GM06990 (cell line): ENCODE measurements around the gene MLLT3.

Experiments
- DNase-seq: peaks from one replicate; pipeline ENCODE4 v3.0.0-alpha.2; 2011; ENCODE audit not compliant: insufficient read length; ENCODE audit errors: extremely low read depth
- H3K27me3 ChIP-seq: replicated peaks from 2 replicates; pipeline ENCODE4 v1.6.0; 2011; ENCODE audit warnings: low read length; ENCODE audit not compliant: control insufficient read depth, insufficient read depth
- H3K36me3 ChIP-seq: 2 replicates; pipeline ENCODE4 v1.5.1; 2011; ENCODE audit warnings: low read length; ENCODE audit not compliant: control insufficient read depth, insufficient read depth
- H3K4me3 ChIP-seq: replicated peaks from 2 replicates; pipeline ENCODE4 v1.5.1; 2011; ENCODE audit warnings: low read depth, mild to moderate bottlenecking, control low read depth, low read length
- CTCF ChIP-seq: IDR thresholded peaks from 2 replicates; pipeline ENCODE4 v1.5.1; 2011; ENCODE audit warnings: low read length, control low read depth, mild to moderate bottlenecking, inconsistent platforms; ENCODE audit not compliant: insufficient read depth, poor library complexity, severe bottlenecking

The MLLT3 gene

DNA sequence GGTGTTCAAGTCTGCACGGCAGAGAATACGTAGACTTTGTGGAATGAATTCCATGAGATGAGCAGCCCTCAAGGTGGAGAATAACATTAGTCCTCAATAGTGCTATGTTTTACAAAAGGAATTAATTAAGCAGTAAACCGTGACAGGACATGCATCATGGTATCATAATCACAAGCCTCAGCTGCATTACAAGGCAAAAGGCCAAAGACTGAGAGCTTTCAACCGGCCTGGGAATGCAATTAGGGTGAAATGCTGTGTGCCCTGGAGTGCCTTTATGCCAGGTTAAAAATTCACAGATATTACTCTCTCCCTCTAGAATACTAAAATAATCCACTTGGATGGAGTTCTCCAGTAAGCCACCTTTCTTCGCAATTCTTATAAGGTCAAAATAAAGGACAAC, 270.6 kb downstream of the MLLT3 start:
- no peak for TF ChIP-seq CTCF
- Histone ChIP-seq H3K36me3 (peaks cover 4% of the 10 kb centered on the region), H3K4me3 (no peak overlapping the region), H3K27me3 (no peaks in the 10 kb centered on the region)
- no peak for DNase-seq

DNA sequence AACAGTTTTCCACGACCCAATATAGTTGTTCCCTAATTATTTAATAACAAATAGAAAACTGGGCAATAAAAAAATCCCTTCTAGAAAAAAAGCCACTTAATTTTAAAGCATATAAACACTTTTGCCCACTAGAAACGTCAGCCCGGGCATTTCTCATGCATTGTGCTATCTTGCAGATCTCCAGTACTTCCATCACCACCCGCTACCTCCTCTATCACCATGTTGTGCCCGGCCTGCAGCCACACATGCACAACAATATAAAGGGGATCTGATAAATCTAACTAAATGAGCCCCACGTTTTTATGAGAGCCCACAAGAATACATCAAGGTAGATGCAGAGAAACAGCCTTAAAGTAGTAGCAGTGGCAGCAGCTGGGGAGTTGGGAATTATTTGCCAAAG, 272.7 kb downstream of the MLLT3 start:
- DNase-seq: no peak
- H3K36me3 ChIP-seq: peaks cover 4% of the 10 kb centered on the region
- H3K27me3 ChIP-seq: no peaks in the 10 kb centered on the region
- H3K4me3 ChIP-seq: no peak overlapping the region
- no peak for TF ChIP-seq CTCF

GRCh38 chr9:20343325-20343724, 279.0 kb downstream of the MLLT3 start:
- Histone ChIP-seq H3K4me3 (no peak overlapping the region), H3K36me3 (no peaks in the 10 kb centered on the region; the same call in none of the 2 replicates), H3K27me3 (no peaks in the 10 kb centered on the region)
- DNase-seq: no peak
- TF ChIP-seq CTCF: no peak

DNA sequence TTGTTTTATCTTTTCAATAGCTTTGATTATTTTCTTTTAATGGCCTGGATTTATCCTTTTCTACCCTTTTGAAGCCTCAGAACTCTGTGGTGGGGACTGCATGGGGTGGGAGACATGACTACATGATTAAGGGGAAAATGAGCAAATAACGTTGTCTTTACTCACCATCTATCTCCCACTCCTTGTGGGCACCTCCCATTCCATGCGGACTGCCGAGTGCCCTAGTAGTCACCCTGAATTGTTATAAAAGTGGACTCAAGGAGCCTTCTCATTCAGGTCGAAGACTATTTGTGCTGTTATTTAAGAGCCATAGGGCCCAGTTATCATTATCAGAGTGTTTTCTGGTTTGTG, 281.8 kb downstream of the MLLT3 start:
- H3K36me3 ChIP-seq: no peaks in the 10 kb centered on the region
- H3K27me3 ChIP-seq: no peaks in the 10 kb centered on the region
- no peak overlapping the region for H3K4me3 ChIP-seq
- DNase-seq: no peak
- TF ChIP-seq CTCF: no peak

- DNase-seq: no peak
- no peak for TF ChIP-seq CTCF
- H3K27me3 ChIP-seq: no peaks in the 10 kb centered on the region
These were observed 286.5 kb downstream of the MLLT3 start for GRCh38 chr9:20335668-20336332.

DNA sequence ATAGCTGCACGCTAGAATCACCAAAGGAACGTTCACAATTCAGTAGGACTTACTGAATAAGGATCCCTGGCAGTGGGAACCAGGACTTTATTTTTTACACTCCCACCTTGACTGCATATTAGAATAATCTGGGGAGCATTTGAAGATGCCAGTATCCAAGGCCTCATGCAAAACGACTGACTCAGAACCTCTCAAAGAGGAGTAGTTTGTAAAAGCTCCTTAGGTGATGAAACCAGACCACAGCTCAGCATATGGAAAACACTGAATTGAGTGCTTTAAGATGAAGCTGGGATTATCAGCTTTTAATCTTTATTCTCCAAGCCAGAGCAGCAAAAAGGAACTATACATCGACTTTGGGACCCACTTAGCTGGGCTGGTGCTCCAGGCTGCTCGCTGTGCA, 288.3 kb downstream of the MLLT3 start:
- no peaks in the 10 kb centered on the region for H3K27me3 ChIP-seq
- H3K4me3 ChIP-seq: no peak overlapping the region
- no peaks in the 10 kb centered on the region for H3K36me3 ChIP-seq
- TF ChIP-seq CTCF: no peak
- no peak for DNase-seq

More at GRCh38 chr9:20335668-20336332, 286.5 kb downstream of the MLLT3 start:
- H3K4me3 ChIP-seq: no peak overlapping the region
- H3K36me3 ChIP-seq: no peaks in the 10 kb centered on the region
